GM19239 (cell line): ENCODE results near the gene SEC14L5.
"Not testable (repeated sequence)": the region's sequence is repeated elsewhere in the genome, so short reads cannot be mapped to it uniquely, and the experiment has no call there.

Experiments used
- DNase-seq: peaks from one replicate; pipeline ENCODE4 v3.0.0; 2011; ENCODE audit warnings: low spot score; ENCODE audit not compliant: insufficient read length
- FAIRE-seq: peaks from 2 replicates; lab custom pipeline; 2011; peaks lifted over from hg19 to GRCh38; lab: Jason Lieb, UNC

The SEC14L5 gene

GRCh38 chr16:4928227-4928626 lies 29.9 kb upstream of the SEC14L5 start:
- no peak for DNase-seq
- no peak for FAIRE-seq

- FAIRE-seq, DNase-seq: not testable (repeated sequence)
Measured at GRCh38 chr16:4929619-4930018, 28.5 kb upstream of the SEC14L5 start.

GRCh38 chr16:4931381-4931780 lies 26.7 kb upstream of the SEC14L5 start:
- FAIRE-seq (no peak), DNase-seq (no peak)

- DNase-seq = no peak
- FAIRE-seq = no peak
Measured at GRCh38 chr16:4933433-4933832, 24.7 kb upstream of the SEC14L5 start.

- FAIRE-seq = no peak
Measured at GRCh38 chr16:4933871-4934395, 24.2 kb upstream of the SEC14L5 start.

GRCh38 chr16:4934591-4934990 lies 23.5 kb upstream of the SEC14L5 start:
- DNase-seq (no peak), FAIRE-seq (no peak)

More at GRCh38 chr16:4933871-4934395, 24.2 kb upstream of the SEC14L5 start:
- DNase-seq = no peak

DNA sequence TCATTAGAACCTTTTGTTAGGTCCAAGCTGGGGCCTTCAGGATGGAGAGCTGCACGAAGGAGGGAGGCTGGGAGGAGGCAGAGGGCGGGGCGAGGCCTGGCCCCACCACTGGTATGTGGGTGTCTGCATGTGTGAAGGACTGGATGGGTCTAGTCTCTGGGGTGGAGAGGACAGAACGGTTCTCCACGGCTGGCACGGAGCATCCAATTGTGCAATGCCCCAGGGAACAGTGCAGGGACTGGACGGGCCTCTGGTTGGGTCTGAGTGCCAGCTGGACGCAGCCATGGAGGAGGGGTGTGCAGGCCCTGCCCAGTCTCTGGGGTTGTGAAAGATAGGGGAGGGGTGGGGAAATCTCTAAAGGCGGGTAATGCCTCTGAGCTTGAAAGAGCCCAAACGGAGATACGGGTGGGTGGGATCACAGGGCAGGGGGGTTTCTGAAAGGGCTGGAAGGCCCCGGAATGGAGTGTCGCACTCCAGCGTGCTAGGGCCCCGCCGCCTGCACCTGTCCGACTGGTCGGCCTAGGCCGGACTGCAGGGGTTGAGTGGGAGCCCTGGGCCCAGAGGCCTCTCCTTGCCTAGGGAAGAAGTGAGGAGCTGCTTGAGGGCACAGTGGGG lies 22.8 kb upstream of the SEC14L5 start:
- no peak for DNase-seq

GRCh38 chr16:4936181-4936990 lies 21.7 kb upstream of the SEC14L5 start:
- DNase-seq = no peak
- FAIRE-seq = no peak

More for the DNA sequence above, 22.8 kb upstream of the SEC14L5 start:
- no peak for FAIRE-seq

GRCh38 chr16:4936991-4937781 lies 20.9 kb upstream of the SEC14L5 start, which contains the start of gene PPL:
PPL (minus strand) TSS chr16:4937148; CDS start chr16:4937045, 103 bp downstream.
- DNase-seq = no peak
- no peak for FAIRE-seq

DNA sequence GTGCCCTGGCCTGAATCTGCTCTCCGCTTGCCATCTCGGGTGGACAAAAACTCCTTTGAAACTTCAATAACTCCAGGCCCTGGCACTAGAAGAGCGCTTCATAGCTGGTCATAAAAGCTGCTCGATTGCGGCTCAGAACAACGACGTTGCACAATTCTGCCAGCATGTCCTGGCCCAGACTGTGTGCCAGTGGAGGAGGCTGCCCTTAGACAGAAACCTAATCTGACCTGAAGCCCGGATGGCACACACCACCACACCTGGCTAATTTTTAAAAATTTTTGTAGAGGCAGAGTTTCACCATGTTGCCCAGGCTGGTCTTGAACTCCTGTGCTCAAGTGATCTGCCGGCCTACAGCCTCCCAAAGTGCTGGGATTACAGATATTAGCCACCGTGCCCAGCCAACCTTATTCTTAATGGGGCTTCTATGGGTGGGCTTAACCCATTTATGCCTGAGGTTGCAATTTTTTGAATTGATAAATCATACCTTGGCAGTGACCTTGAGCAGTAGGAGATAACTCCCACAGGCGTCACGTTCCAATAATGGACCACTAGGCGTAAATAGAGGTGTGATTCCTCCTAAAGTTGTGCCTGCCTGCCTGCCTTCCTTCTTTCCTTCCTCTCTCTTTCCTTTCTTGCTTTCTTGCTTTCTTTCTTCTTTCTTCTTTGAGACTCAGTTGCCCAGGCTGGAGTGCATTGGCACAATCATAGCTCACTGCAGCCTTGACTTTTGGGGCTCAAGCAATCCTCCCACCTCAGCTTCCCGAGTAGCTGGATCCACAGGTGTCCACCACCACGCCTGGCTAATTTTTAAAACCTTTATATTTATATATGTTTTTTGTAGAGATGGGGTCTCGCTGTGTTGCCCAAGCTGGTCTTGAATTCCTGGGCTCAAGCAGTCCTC lies 20.1 kb upstream of the SEC14L5 start:
- FAIRE-seq (no peak), DNase-seq (no peak)

GRCh38 chr16:4938683-4939030 lies 19.5 kb upstream of the SEC14L5 start:
- no peak for FAIRE-seq
- no peak for DNase-seq

- no peak for FAIRE-seq
- no peak for DNase-seq
Measured at GRCh38 chr16:4940719-4941118, 17.4 kb upstream of the SEC14L5 start.

GRCh38 chr16:4942481-4942880 lies 15.6 kb upstream of the SEC14L5 start:
- DNase-seq = no peak
- no peak for FAIRE-seq

DNA sequence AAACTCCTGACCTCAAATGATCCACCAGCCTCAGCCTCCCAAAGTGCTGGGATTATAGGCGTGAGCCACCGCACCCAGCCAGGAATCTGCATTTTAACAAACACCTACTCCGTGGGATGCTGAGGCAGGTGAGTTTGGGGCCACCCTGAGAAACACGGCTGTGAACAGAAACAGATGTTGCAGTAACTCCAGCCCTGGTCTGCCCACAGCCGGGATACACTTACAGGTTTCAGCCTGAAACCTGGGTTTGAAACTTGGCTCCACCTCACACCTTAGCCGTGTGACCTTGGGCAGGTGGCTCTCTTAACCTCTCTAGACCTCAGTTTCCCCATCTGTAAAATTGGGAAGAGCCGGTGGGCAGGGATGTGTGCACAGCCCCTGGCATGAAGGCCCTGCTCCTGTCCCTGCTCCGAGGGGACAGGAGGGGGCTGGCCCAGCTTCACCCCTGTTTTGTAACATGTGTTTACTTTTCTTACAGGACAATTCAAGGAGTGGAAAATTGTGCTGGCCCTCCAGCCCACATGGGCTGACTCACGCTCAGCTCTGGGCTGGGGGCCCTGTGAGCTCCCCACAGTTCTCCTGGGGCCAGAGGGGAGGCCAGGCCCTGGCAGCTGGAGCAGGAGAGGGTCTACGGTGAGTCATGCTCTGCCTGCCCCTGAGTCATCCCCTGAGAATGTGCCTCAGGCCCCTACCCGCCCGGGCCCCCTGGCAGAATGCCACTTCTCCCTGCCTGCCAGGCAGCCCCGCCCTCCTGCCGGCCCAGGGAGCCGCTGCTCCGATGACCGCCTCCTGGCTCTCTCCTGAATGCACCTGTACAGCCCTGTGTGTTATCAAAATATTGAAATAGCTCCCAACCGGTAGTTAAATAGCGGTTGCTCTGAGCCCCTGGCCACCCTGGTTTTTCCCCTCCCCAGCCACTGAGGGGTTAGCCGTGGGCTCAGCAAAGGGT lies 13.5 kb upstream of the SEC14L5 start:
- no peak for DNase-seq
- no peak for FAIRE-seq

- FAIRE-seq = no peak
- DNase-seq = no peak
Measured at GRCh38 chr16:4945560-4946502, 12.3 kb upstream of the SEC14L5 start.

DNA sequence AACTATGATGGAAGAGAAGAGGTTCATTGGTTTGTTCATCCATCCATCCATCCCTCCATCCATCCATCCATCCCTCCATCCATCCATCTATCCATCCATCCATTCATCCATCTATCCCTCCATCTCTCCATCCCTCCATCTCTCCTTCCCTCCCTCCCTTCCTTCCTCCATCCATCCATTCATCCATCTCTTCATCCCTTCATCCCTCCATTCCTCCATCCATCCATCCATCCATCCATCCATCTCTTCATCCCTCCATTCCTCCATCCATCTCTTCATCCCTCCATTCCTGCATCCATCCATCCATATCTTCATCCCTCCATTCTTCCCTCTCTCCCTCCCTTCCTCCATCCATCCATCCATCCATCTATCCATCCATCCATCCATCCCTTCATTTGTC lies 11.2 kb upstream of the SEC14L5 start:
- FAIRE-seq = no peak
- no peak for DNase-seq

DNA sequence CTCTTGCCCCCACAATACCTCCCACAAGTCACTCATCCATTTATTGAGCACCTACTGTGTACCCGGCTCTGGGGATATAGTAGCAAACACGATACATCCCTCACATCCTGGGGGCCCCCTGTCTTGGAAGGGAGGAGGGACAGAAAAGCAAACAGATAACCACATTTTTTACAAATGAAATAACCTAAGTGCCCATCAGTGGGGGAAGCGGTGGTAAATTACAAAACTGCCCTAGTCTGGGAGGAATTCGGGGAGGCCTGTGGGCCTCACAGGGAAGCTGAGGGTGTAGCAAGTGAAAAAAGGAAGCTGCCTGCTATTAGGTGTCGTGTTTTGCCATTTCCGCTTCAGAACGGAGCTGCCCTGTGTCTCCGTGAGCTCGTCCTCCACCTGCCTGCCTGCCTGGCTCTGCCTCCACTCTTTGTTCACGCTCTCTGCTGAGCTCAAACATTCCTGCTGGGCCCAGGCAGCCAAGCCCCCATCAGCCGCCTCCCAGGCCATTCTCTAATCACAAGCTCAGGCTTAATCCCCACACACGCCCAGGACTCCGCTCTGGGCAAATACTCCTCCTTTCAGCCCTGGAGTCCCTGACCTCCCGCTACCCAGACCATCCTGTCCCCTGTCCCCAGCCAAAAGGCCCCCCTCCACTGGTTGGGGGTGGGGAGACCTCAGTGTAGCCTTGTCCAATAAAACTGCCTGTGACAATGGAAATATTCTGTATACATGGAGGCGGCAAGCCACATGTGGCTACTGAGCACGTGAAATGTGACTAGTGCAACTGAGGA lies 10.2 kb upstream of the SEC14L5 start:
- FAIRE-seq = no peak
- DNase-seq = no peak
